NCI-H345 treated with DMSO at 0.1 percent for 48 hours (cell line): Measurements from ENCODE around the gene HEYL.

Experiments used
- DNase-seq: peaks from one replicate; lab custom pipeline; 2025; ENCODE audit not compliant: unreplicated experiment; lab: John Stamatoyannopoulos, UW

HEYL gene

DNA sequence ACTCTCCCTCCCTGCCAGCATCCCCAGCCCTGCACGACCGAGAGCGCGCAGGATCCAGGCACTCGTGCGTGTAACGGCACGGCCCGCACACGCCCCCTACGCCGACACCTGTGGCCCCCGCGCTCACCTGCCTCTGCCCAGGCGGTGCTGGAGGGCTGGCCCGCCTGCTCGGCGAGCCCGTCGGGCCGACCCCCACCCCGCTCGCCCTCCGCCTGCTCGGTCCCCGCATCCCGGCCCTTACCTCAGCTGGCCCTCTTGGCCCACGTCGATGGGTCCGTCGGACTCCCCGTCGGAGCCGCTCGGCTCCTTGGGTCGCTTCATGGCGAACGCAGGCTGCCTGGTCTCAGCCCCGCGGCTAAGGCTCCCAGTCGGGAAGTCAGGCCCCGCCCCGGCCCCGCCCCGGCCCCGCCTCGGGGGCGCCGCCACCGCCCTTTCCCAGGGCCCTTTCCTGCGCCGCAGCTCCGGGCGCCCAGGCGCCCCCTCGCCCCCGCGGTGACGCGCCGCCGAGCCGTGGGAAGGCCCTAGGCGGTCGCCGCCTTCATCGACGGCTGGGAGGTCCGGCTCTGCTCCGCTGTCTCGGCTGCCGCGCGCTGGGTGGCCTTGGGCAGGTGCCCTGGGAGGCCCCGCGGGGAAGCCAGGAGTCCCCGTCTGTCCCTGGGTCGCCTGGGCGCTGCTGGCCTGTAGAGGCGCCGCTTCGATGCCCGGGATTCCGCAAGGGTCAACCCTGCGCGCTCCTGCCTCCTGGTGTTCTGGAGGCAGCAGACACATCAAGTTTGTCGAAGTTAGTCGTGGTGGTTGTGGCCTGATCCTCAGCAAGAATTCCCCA, at the start of gene HEYL:
Gene HEYL, minus strand, starts transcription at position 339 of the 826 bp plus-strand sequence. Its CDS starts 18 bp downstream, at position 321.
- peak; percentile 60 for DNase-seq

DNA sequence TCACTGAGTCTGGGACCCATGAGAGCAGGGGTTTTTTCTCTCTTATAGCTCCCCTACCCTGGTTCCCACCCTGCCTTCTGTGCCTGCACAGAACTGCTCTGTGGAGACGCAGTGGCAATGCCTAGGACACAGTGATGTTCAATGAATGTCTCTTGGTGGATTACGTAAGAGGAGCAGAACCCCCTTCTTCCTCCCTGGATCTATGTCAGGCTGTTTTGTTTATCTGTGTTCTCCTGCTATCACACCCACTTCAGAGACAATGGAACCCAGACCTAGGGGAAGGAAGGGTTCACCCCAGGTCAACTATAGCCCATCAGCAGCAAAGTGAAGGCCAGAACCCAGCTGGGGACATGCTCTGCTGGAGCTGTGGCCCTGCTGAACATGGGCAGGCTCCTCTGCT, 49.8 kb upstream of the HEYL start:
- DNase-seq, result no peak

DNA sequence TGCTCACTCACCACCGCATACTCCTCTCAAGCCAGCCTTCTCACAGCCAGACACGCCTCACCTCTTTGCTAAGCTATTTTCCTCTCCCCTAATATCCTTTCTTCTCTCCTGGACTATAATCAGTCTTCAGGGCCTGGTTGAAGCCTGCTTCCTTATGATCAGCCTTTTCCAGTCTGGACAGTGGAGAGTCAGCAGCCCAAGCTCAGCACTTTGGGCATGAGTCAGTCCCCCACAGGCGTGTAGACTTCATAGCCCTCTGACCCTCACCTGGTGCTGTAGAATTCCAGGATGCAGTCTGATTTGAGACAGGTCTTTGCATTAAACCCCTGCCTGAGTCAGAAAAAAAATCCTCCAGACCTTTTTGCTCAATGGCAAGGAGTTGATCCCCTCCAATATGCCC, 49.3 kb upstream of the HEYL start:
- DNase-seq, result no peak

DNA sequence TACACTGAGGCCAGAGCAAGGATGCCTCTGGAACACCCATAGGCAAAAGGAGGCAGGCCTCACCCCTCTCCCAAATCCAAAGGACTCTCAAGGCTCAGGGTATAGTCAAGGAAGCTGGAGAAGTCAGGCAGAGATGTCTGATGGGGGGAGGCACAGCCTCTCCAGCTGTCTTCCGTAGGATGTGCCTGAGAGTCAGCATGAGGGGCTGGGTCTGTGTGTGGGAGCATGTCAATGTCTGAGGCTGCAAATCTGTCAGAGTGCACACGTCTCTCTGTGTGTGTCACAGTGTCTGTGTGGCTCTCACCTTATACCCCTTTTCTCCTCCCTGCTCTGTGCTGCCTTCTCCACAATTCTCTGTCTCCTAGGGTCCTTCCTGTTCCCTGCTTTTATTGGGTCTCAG, 47.8 kb upstream of the HEYL start:
- DNase-seq, result no peak

DNA sequence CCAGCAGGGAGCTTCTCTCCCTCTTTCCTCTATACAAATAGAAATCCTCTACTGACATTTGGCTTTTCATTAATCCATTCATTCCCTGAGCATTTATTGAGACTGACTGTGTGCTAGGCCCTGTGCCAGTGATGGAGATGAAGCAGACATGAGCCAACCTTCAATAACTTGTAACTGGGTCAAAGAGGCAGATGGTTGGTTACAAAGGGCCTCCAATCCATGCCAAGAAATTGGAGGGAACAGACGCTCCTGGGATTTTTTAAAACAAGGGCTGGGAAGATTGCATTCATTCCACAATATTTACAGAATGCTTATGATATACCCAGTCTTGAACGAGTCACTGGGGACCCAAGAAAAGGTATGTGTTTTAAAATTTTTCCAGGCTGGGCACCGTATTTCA, 45.6 kb upstream of the HEYL start:
- DNase-seq, result no peak

DNA sequence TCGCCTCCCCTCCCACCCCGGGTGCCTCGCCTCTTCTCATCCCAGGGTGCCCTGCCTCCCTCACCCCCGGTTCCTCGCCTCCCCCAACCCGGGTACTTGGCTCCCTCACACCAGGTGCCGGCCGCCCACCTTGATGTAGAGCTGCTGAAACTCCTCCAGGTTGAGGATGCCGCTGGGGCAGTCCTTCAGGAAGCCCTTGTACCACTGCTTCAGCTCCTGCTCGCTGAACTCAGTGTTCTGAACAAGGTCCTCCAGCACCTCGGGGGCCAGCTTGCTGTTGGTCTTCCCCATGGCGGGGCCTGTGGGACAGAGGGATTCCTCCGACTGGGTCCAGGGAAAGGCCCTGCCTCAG, 44.8 kb upstream of the HEYL start:
- no peak for DNase-seq

DNA sequence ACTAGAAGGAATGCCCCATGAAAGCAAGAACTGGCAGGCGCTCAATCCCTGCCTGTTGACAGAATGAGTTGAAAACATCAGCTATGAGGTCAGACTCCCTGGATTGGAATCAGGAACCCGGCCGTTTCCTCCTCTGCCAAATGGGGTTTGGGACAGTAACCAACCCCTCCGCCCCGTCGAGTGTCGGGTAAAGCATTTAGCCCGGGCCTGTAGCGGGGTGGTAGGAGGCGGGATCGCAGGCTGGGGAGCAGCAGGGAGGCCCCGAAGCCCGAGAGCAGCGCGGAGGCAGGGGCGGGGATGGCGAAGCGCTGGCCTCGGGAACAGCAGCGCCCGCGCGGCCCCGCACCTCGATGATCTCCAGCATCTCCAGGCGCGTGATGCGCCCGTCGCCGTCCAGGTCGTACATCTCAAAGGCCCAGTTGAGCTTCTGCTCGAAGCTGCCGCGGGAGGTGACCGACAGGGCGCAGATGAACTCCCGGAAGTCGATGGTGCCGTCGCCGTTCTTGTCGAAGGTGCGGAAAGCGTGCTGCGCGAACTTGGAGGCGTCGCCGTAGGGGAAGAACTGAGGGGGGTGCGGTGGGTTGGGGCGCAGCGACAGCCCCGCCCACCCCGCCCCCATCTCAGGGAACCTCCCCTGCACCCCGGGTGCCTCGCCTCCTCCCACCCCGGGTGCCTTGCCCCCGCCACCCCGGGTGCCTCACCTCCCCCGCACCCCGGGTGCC, 44.3 kb upstream of the HEYL start:
- no peak for DNase-seq

DNA sequence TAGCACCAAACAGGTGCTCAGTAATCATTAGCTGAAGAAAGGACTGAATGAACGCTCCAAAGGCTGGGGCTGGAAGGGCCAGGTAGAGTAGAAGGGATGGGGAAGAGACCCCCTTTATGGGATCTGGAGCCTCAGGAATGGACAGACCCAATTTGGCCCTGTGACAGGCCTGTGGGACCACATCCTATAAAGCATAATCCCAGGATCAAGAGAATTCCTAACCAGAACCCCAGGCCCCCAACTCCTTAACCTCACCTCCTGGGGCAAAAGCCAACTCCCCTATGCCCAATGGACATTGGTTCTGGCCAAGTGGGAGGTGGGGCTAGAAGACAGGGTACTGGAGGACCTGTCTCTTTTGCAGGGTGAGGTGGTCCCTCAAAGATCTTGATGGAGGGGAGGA, 42.6 kb upstream of the HEYL start:
- no peak for DNase-seq

DNA sequence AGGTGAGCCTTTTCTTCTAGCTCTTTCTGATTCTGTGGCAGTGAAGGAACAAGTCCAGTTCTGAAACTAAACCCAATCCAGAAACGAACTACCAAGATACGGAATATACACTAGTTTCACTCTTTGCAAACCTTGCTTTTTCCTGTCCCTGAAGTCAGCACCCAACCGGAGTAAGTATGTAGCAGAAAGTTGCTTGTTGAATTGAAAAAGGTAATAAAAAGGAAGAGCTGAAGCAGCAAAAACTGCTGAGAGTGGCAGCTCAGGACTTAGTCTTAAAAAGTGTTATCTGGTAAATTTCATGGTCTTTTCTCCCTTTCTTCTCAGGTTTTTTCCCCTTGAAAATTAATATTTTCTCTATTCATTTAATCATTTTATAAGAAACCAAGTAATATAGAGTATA, 41.9 kb upstream of the HEYL start:
- DNase-seq, result no peak

DNA sequence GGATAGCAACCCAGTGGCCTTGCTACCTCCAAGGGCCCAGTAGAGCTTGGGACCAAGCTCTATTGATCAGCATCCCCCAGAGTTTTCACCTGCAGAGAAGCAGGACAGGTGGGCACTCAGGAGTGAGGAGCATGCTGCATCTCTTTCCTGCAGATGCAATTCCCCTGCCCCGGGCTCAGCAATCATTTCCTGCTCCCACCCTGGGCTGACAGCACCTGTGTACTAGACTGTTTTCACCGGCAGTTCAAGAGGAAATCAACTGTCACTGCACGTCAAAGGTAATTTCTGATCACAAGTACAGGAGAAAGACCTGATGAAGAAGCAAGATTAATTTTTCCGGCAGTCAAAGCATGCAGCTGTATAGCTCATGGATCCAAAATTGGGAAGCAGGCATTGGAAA, 41.3 kb upstream of the HEYL start:
- no peak for DNase-seq

DNA sequence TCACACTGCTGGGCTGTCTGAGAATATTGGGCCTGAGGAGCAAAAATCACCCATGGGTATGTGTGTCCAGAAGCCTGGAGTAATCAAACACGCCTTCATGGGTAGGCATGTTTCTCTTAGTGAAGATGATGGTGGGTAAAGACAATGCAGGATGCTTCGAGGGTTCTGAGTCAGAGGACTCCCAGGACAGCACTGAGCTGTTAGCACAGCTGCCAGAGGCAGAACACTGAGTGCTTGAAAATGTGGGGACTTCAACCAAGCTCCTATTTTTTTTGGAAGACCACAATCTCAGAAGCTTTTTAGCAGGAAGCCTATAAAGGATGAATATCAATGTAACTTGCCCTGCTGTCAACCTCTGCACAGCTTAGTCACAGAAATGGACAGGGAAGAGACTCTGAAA, 40.4 kb upstream of the HEYL start:
- no peak for DNase-seq

DNA sequence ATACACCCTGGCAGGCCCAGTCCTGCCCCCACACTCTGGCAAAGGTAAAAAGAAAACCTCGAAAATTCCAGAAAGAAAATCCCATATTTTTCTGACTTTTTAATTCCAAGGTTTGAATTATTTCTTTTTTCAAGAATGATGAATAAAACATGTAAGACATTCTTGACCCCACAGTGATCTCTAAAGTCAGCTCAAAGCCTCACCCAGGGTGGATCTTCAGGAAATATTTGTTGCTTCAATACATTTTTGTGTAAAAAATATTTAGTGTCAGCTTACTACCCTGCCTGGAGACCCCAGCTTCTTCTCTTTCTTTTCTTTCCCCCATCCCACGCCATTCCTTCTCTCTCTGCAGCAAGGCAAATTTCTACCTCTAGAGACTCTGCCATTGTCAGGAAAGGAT, 39.4 kb upstream of the HEYL start:
- DNase-seq, result no peak

DNA sequence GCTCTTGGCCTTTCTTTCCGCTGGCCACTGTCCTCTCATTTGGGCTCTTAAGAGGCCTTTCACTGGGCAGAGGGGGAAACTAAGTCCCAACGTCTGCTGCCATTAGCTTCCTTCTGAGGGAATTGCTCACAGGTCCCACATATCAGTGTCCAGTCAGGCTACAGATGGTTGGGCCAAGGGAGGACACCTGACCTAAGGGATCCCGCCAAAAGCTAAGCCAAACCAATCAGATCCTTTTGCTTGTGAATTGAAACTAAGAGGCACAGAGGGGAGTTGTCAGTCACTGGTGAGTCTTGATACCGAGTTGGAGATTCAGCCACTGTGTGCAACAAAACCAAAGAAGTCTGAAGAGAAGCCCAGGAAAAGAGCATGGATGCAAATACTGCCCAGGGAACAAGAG, 38.2 kb upstream of the HEYL start:
- DNase-seq, result no peak

DNA sequence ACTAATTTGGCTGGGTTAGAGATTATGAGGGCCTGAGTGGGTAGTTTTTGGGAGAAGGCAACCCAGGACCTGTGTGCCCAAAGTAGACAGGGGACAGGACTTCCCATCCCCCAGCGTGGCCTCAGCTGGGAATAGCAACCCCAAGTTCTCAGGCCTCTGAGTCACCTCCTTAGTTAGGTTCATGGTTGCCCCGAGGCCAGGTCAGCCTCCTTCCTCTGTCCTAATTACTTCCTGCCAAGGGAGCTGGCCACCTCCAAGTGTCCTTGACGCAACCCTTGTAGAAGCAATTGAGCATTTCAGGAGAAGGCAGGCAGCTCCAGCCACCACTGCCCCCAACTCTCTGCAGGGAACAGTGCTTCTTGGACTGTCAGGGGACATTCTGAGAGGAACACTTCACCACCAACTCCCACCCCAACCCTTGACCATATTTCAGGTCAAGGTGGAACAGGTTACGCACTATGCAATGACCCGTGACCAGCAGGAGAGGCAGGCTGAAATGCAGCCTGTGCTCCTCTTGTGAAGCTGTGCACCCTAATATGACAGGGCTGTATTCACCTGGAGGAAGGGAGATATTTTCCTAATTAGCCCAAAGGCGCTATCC, 37.6 kb upstream of the HEYL start:
- no peak for DNase-seq

DNA sequence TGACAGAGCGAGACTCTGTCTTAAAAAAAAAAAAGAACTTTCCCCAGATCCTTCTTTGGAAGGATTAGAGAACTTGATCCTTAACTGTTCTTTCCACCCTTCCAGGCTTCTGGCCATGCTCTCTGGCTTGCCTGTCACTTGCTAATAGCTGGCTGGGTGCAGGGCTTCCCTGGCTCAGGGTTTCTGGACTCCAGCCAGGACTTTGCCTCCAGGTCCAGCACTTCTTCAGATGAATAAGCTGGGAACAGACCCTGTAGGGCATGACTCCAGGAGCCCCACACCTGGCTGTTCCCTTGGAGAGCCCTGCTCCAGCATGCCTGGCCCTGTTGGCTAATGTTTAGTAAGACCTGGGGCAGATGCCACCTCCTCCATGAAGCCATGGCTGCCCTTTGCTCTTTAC, 35.8 kb upstream of the HEYL start:
- no peak for DNase-seq

DNA sequence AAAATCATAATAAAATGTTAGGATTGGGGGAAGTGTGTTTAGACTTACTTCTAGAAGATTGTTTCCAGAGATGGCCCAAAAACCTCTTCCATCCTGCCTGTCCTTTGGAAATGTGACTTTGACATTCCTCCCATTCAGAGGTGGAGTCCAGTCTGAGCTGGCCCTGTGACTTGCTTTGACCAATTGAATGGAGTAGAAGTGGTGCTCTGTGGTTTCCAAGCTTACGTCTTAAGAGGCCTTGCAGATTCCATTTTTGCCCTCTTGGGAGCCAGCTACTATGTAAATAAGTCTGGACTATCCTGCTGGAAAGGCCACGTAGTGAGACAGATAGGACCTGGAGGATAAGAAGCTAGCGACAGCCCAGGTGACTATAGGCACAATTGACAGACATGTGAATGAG, 33.8 kb upstream of the HEYL start:
- DNase-seq, result no peak

DNA sequence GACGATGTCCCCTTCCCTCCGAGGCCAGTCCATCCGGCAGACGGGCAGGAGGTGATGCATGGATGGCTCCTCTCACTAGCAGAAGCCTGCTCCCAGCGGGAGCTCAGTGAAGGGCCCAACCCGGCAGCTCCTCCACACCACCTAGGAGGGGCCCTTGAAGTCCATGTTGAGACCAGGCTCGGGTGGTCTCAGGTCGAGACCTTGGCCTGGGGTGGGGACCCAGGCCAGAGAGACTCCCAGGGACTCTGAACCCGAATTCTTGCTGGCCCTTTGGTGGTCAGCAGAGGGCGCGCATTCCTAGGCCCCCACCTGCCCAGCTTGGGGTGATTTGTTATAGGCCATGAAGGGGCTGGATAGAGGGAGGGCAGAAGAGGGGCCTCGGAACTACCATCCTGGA, 33.1 kb upstream of the HEYL start:
- DNase-seq, result no peak

DNA sequence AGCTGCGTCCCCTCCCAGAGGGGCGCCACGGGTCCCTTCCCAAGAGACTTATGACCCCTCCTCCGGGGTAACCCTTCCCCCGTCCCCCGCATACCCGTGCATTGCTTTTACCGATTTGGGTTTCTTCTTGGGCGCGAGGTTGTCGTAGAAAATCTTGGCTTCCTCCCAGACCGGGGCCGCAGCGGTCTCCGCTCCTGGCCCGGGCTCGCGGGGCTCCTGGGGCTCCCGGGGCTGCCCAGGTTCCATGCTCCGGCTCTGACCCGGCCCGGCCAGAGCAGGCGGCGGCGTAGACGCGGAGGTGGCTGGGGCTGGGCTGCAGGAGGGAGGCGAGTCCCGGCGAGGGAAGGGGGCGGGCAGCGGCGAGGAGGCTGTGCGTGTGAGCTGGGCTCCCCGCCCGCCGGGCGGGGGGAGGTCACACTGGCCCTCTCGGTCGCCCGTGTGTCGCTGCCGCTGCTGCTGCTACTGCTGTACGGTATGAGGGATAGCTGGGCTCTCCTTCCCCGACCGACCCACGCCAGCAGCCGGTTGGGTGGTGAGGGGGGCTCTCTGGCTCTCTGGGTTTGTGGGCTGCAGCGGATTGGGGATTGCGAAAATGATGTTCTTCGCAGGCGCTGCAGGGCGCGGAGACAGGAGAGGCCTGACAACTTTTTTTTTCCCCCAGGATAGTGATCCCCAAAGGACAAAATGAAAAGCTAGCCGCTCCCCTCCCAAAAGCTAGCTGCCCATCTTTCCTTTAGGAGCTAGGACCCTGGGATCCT, 32.5 kb upstream of the HEYL start, which contains the start of gene NT5C1A:
Gene NT5C1A, minus strand, starts transcription at position 315 of the 758 bp plus-strand sequence. Its CDS starts 69 bp downstream, at position 246.
- no peak for DNase-seq

DNA sequence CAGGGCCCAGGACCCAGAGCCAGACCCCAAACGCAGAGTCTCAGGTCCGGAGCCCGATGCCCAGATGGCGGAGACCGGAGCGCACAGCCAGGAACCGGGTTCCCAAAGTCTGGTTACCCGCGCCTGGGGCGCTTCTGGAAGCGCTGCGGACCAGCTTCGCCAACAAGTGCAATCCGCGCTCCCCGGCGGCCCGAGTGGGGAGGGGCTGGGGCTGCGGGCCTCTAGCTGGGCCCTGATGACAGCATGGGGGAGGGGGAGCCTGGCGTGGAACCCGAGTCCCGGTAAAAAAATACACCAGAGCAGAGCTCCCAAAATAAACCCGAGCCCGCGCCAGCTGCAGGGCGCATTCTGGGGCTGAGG, 32.0 kb upstream of the HEYL start:
- no peak for DNase-seq

DNA sequence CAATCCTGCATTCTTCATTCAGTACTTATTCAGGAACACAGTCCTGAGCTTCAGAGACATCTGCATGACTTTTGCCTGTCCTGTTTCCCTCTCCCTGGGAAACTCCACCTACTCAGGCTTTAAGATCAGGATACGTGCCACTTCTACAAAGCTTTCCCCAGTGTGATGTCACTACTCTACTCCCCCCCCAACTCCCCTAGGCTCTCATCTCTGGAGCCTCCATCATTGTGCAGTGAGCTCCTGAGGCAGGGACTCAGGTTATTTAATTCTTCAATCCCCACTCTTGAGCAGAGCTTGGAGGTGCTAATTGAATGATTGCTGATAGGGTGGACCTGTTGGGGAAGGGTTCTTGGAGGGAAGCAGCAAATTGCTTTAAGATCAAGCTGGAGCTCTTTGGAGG, 31.2 kb upstream of the HEYL start:
- DNase-seq, result no peak

DNA sequence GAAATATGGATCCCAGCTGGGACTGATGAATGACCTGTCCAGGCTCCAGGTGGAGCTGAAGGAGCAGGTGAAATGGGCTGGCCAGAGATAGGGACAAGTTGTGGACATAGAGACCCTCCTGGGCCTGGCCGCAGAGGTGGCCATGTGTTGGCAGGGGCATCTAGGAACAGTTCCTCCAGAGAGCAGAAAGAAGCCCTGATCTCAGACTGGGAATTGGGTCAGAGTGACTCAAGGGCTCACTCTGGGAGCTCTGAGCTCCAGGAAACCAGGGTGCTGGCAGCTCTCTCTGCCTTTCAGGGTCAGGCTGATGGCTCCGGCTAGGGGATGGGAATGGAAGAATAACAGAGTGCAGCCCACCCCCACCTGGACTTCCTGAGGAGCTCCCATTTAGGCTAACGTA, 29.5 kb upstream of the HEYL start:
- no peak for DNase-seq

DNA sequence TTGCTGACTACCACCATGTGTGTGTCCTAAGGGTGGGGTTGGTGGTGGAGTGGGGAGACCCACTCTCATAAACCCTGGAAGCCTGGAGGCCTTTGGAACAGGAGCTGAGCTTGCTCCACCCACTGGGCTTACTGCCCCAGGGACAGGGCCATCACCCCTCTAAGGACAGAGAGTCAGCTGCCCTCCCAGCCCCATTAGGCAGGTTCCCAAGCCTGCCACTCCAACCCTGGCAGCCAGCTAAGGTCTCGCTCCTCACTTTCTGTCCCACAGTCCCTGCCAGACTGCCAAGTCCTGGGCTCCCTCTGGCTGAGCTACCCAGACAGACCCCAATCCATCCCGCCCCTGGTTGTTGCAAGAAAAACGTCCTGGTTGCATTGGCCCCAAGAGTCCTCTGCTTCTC, 28.7 kb upstream of the HEYL start:
- no peak for DNase-seq
